H1 (cell line): Measurements from ENCODE around the gene OAT. TPM values are rescaled to one million over a fixed set of nuclear protein-coding genes. Genes with fewer than 3 reads are reported as not detected.

Experiments used
- CTCF ChIA-PET: fragments of 300-600 bp; sonication (Branson Sonifier 250); formaldehyde crosslinking; loops from one replicate; lab custom pipeline; 2021; ENCODE audit not compliant: partially characterized antibody; lab: Charles Lee
- POLR2A ChIA-PET: fragments of 300-600 bp; sonication (Branson Sonifier 250); formaldehyde crosslinking; loops from one replicate; lab custom pipeline; 2021; ENCODE audit warnings: inconsistent platforms; ENCODE audit not compliant: partially characterized antibody; lab: Charles Lee
- DNase-seq, 2 experiments: peaks; one replicate each; pipeline versions ENCODE4 v3.0.0 to v3.0.0-alpha.2; 2010 to 2022; ENCODE audit warnings: low spot score in 2 of 2, low read depth in 1 of 2, mixed read lengths in 1 of 2
- FAIRE-seq: peaks from 2 replicates; lab custom pipeline; 2011; peaks lifted over from hg19 to GRCh38; lab: Jason Lieb, UNC
- H2AFZ ChIP-seq: 2 replicates; pipeline ENCODE4 v1.8.1; 2012; ENCODE audit warnings: low read length, inconsistent platforms
- H2AK5ac ChIP-seq: 2 replicates; pipeline ENCODE4 v1.6.1; 2013; ENCODE audit warnings: low read depth, low read length
- H2BK120ac ChIP-seq: replicated peaks from 2 replicates; pipeline ENCODE3; 2013; ENCODE audit warnings: low read depth, low read length, inconsistent platforms
- H2BK12ac ChIP-seq: 2 replicates; pipeline ENCODE4 v1.6.1; 2013; ENCODE audit warnings: low read depth, low read length
- H2BK15ac ChIP-seq: 2 replicates; pipeline ENCODE4 v1.6.1; 2013; ENCODE audit warnings: low read length
- H2BK20ac ChIP-seq: 2 replicates; pipeline ENCODE4 v1.6.1; 2013; ENCODE audit warnings: low read length
- H2BK5ac ChIP-seq: 2 replicates; pipeline ENCODE4 v1.6.1; 2013; ENCODE audit warnings: low read depth, low read length
- H3K14ac ChIP-seq: 2 replicates; pipeline ENCODE4 v1.6.1; 2013; ENCODE audit warnings: inconsistent platforms; ENCODE audit not compliant: insufficient read length
- H3K18ac ChIP-seq: 2 replicates; pipeline ENCODE4 v1.6.1; 2013; ENCODE audit warnings: low read length; ENCODE audit errors: extremely low read depth
- H3K23ac ChIP-seq: 2 replicates; pipeline ENCODE4 v1.6.1; 2013; ENCODE audit warnings: inconsistent platforms; ENCODE audit not compliant: insufficient read length
- H3K23me2 ChIP-seq: 2 replicates; pipeline ENCODE4 v1.6.1; 2013; ENCODE audit warnings: low read depth, low read length
- H3K27ac ChIP-seq: 2 replicates; pipeline ENCODE4 v1.6.1; 2011; ENCODE audit warnings: low read depth, low read length, inconsistent platforms
- H3K27me3 ChIP-seq, 4 experiments: replicated peaks in 1 of 4; 1 replicate in 1 of 4; 2 replicates in 3 of 4; pipeline versions ENCODE4 v1.6.1 to v1.8.1; 2011 to 2013; ENCODE audit warnings: low read length in 3 of 4, mild to moderate bottlenecking in 3 of 4, inconsistent platforms in 2 of 4, mixed read lengths in 2 of 4, moderate library complexity in 1 of 4; ENCODE audit not compliant: control insufficient read depth in 3 of 4, insufficient read depth in 3 of 4; ENCODE audit errors: extremely low read depth in 1 of 4
- H3K36me3 ChIP-seq, 4 experiments: 2 replicates each; pipeline versions ENCODE4 v1.6.1 to v1.8.1; 2011 to 2013; ENCODE audit warnings: mild to moderate bottlenecking in 4 of 4, low read length in 3 of 4, moderate library complexity in 2 of 4, control low read depth in 1 of 4, inconsistent platforms in 1 of 4; ENCODE audit not compliant: insufficient read depth in 4 of 4, control insufficient read depth in 2 of 4
- H3K4ac ChIP-seq: replicated peaks from 2 replicates; pipeline ENCODE3; 2013; ENCODE audit warnings: low read length, low read depth, mixed read lengths, inconsistent platforms; ENCODE audit not compliant: insufficient read length
- H3K4me1 ChIP-seq, 4 experiments: replicated peaks in 1 of 4; 1 replicate in 1 of 4; 2 replicates in 3 of 4; pipeline versions ENCODE4 v1.6.1 to v1.8.1; 2011 to 2013; ENCODE audit warnings: low read length in 3 of 4, inconsistent platforms in 2 of 4, mixed read lengths in 1 of 4; ENCODE audit not compliant: insufficient read depth in 4 of 4, control insufficient read depth in 3 of 4
- H3K4me2 ChIP-seq, 2 experiments: 2 replicates each; pipeline versions ENCODE4 v1.6.1 to v1.8.1; 2011 to 2013; ENCODE audit warnings: low read depth in 2 of 2, low read length in 2 of 2, control low read depth in 1 of 2, inconsistent platforms in 1 of 2, mild to moderate bottlenecking in 1 of 2; ENCODE audit not compliant: insufficient read depth in 1 of 2
- H3K4me3 ChIP-seq, 4 experiments: fragments of 200-600, 300-600 bp in 1 of 4; sonication (generic), shearing (Covaris generic), sonication (Bioruptor Twin) in 1 of 4; 2 replicates each; pipeline versions ENCODE4 v1.5.1 to v1.8.1; 2011 to 2016; ENCODE audit warnings: low read length in 4 of 4, low read depth in 3 of 4, control low read depth in 2 of 4, inconsistent platforms in 2 of 4, mild to moderate bottlenecking in 2 of 4, mixed read lengths in 1 of 4, moderate library complexity in 1 of 4; ENCODE audit not compliant: insufficient read depth in 2 of 4; ENCODE audit errors: extremely low read depth in 1 of 4
- H3K56ac ChIP-seq: replicated peaks from 2 replicates; pipeline ENCODE3; 2013; ENCODE audit warnings: low read depth, mild to moderate bottlenecking, mixed read lengths, low read length, inconsistent platforms; ENCODE audit not compliant: insufficient read length
- H3K79me1 ChIP-seq: 2 replicates; pipeline ENCODE4 v1.6.1; 2013; ENCODE audit warnings: low read depth, low read length, control low read depth
- H3K79me2 ChIP-seq, 2 experiments: 2 replicates each; pipeline versions ENCODE4 v1.6.1 to v1.8.1; 2012 to 2013; ENCODE audit warnings: low read length in 2 of 2, mild to moderate bottlenecking in 2 of 2, inconsistent platforms in 1 of 2; ENCODE audit not compliant: insufficient read depth in 2 of 2, control insufficient read depth in 1 of 2
- H3K9ac ChIP-seq, 4 experiments: replicated peaks in 1 of 4; 1 replicate in 1 of 4; 2 replicates in 3 of 4; pipeline versions ENCODE4 v1.6.1 to v1.8.1; 2011 to 2013; ENCODE audit warnings: low read depth in 3 of 4, low read length in 3 of 4, control low read depth in 2 of 4, mild to moderate bottlenecking in 2 of 4, moderate library complexity in 2 of 4, inconsistent platforms in 1 of 4; ENCODE audit errors: extremely low read depth in 1 of 4
- H3K9me3 ChIP-seq, 2 experiments: 2 replicates each; pipeline versions ENCODE4 v1.6.1 to v1.8.1; 2012 to 2013; ENCODE audit warnings: mild to moderate bottlenecking in 2 of 2, moderate library complexity in 2 of 2, control low read depth in 1 of 2, inconsistent platforms in 1 of 2, low read depth in 1 of 2, low read length in 1 of 2, mixed read lengths in 1 of 2; ENCODE audit not compliant: insufficient read depth in 2 of 2
- H4K20me1 ChIP-seq, 2 experiments: replicated peaks in 1 of 2; 2 replicates each; pipeline versions ENCODE3 to v1.8.1; 2011 to 2013; ENCODE audit warnings: inconsistent platforms in 2 of 2, low read length in 2 of 2, mild to moderate bottlenecking in 1 of 2; ENCODE audit not compliant: insufficient read depth in 2 of 2, control insufficient read depth in 1 of 2
- H4K5ac ChIP-seq: 2 replicates; pipeline ENCODE4 v1.6.1; 2013; ENCODE audit warnings: low read length, low read depth, mixed read lengths, inconsistent platforms; ENCODE audit not compliant: insufficient read length
- H4K8ac ChIP-seq: 2 replicates; pipeline ENCODE4 v1.8.0; 2013; ENCODE audit warnings: mild to moderate bottlenecking, moderate library complexity, low read length, inconsistent platforms; ENCODE audit not compliant: insufficient read depth; ENCODE audit errors: extremely low read depth
- H4K91ac ChIP-seq: replicated peaks from 2 replicates; pipeline ENCODE3; 2013; ENCODE audit warnings: low read length, mixed read lengths, inconsistent platforms; ENCODE audit not compliant: insufficient read length
- WGBS, 2 experiments: shearing (Covaris generic) in 1 of 2; methylation state at CpG; one replicate each; pipeline versions ENCODE4 v1.1.6 to v1.1.7; 2013 to 2015; ENCODE audit warnings: low lambda C conversion rate in 2 of 2, mixed read lengths in 2 of 2, inconsistent platforms in 1 of 2, low coverage in 1 of 2, missing lambda C conversion rate in 1 of 2; ENCODE audit not compliant: insufficient replicate concordance in 2 of 2, insufficient coverage in 1 of 2, insufficient read length in 1 of 2; ENCODE audit errors: extremely low coverage in 1 of 2, missing lambda C conversion rate in 1 of 2; 5-methylcytosine and 5-hydroxymethylcytosine counted together
- polyA plus RNA-seq, 7 experiments: library from polyadenylated mRNA; depleted of rRNA in 3 of 7; stranded (reverse) in 5 of 7; unstranded in 2 of 7; fragments of >200 nt in 5 of 7; fragments of 200-250 nt in 2 of 7; gene quantifications; 1 replicate in 5 of 7; 2 replicates in 1 of 7; 4 replicates in 1 of 7; pipeline versions ENCODE4 v1.2.1 to v1.2.3, GENCODE V29; 2011 to 2013; ENCODE audit warnings: missing spikeins in 2 of 7, mixed read lengths in 2 of 7
- total RNA-seq: library from RNA; stranded (reverse); fragmentation: NEBNext Ultra II Directional; extraction: Animal tissue kit (Norgen Biotek cat#: 25700); gene quantifications from 2 replicates; pipeline ENCODE4 v1.2.1, GENCODE V29; 2021

OAT gene
- total and polyA plus RNA-seq, 2 of the 8 experiments (the other 6 are each of a cell fraction or from before 2014, with no cell fraction given): 67.8 to 121 TPM

- Histone ChIP-seq H3K79me1 (no peaks in the 10 kb centered on the region), H2AK5ac (peak overlapping the region; percentile 94; the same call in 1 of the 2 replicates), H2BK15ac (peak overlapping the region; percentile 95), H2BK12ac (peak overlapping the region; percentile 78; the same call in 1 of the 2 replicates), H3K36me3 (no peaks in the 10 kb centered on the region), H2BK5ac (peak overlapping the region; percentile 35; the same call in 1 of the 2 replicates), H2BK20ac (peak overlapping the region; percentile 51; the same call in 1 of the 2 replicates), H4K91ac (peak overlapping the region; percentile 61), H3K4me3 (no peak overlapping the region), H4K8ac (no peak overlapping the region), H3K27me3 (peaks cover 0 to 3% (median 0%) of the 10 kb centered on the region in 4 experiments; a peak in 2 of 7 replicates), H3K27ac (no peak overlapping the region), H2AFZ (no peak overlapping the region), H3K23me2 (peaks cover 5% of the 10 kb centered on the region), H4K20me1 (peaks cover 0 to 4% of the 10 kb centered on the region in 2 experiments), H3K9ac (no peak overlapping the region), H3K4ac (peak overlapping the region; percentile 84), H3K79me2 (no peaks in the 10 kb centered on the region), H3K4me1 (peaks cover 8 to 28% (median 20%) of the 10 kb centered on the region in 4 experiments), H3K56ac (no peak overlapping the region), H3K14ac (no peak overlapping the region), H3K4me2 (no peak overlapping the region), H3K18ac (no peak overlapping the region), H2BK120ac (no peak overlapping the region), H3K23ac (no peak overlapping the region), H4K5ac (no peak overlapping the region), H3K9me3 (no peaks in the 10 kb centered on the region)
- ChIA-PET CTCF (interaction anchor here (0.6 to 2.9 kb wide), 6 partner anchors 11 to 73 kb away, joined by 3 to 14 read pairs (median 4); partner anchors contain the start of gene NKX1-2), POLR2A (interaction anchor here (0.8 to 5.4 kb wide), 2 partner anchors 9 to 10 kb away, joined by 3 to 36 read pairs; partner anchors contain the start of gene NKX1-2)
- FAIRE-seq (no peak), DNase-seq (no peak)
- 92% methylated on average over 5 of the region's 5 CpGs; no CpG with 5 or more reads in 1 of the 2 experiments for WGBS, 2 experiments
These were observed 41.4 kb upstream of the OAT start for GRCh38 chr10:124460144-124460543.
